Stimulated activated CD8-positive, alpha-beta memory T cell treated with anti-CD3 and anti-CD28 coated beads, Interleukin-4, amount 100 ng/mL, for 4 hours (primary cell): Measurements from ENCODE around the gene IFNL4.
"Not testable (repeated sequence)": the region's sequence is repeated elsewhere in the genome, so short reads cannot be mapped to it uniquely, and the experiment has no call there.

ENCODE experiments used
- DNase-seq, 2 donors: peaks; one replicate each; pipeline ENCODE4 v3.0.0-alpha.2; 2020; ENCODE audit warnings: low read depth in 2 of 2, low spot score in 1 of 2

Gene IFNL4

DNA sequence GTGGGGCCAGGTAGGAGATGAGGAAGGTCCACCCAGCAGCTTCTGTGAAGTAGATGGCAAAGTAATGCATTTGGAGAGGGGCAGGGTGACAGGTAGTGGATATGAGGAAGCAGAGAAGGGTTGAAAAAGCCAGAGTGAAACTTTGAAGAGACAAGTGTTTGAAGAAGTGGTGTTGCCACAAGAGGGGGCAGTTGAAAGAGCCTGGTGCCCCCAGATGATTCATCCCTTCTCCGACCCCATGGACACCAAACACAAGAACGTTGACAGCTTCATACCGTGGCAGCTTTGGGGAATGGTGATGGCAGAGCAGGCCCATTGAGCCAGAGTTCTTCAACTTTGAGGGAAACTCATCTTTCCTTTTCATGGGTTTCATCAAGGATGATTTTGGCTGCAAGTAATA, 23.7 kb downstream of the IFNL4 start:
- DNase-seq = no peak

DNA sequence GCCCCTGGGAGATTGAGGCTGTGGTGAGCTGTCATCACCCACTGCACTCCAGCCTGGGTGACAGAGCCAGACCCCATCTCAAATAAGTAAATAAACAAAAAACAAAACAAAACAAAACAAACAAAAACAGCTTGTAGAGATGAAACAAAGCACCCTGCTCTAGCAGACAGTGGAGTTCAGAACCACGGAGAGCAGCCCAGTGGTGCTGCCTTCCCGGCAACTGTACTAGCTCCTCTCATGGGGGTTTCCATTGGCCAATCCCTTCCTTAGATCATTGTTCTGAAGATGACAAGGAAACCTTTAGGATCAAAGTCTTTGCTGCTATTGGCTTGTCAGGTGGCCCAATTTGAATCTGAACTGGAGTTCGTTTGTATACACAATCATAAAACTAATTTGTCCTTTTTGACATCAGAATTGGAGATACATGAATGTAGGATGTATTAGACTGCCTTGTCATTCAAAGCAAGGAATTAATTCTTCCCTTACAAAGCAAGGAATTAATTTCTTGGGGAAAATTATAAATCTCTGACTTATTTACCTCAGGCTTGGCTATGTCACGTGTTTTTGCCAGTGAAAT, 24.9 kb downstream of the IFNL4 start:
- no peak for DNase-seq

DNA sequence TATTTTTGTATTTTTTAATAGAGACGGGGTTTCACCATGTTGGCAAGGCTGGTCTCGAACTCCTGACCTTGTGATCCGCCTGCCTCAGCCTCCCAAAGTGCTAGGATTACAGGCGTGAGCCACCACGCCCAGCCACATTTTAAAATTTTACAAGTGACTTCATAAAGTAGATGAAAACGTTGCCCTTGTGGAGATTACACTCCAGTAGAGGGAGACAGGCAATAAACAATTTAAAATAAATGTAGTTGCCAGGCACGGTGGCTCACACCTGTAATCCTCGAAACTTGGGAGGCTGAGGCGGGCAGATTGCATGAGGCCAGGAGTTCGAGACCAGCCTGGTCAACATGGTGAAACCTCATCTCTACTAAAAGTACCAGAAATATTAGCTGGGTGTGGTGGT, 29.5 kb downstream of the IFNL4 start:
- not testable (repeated sequence) for DNase-seq

DNA sequence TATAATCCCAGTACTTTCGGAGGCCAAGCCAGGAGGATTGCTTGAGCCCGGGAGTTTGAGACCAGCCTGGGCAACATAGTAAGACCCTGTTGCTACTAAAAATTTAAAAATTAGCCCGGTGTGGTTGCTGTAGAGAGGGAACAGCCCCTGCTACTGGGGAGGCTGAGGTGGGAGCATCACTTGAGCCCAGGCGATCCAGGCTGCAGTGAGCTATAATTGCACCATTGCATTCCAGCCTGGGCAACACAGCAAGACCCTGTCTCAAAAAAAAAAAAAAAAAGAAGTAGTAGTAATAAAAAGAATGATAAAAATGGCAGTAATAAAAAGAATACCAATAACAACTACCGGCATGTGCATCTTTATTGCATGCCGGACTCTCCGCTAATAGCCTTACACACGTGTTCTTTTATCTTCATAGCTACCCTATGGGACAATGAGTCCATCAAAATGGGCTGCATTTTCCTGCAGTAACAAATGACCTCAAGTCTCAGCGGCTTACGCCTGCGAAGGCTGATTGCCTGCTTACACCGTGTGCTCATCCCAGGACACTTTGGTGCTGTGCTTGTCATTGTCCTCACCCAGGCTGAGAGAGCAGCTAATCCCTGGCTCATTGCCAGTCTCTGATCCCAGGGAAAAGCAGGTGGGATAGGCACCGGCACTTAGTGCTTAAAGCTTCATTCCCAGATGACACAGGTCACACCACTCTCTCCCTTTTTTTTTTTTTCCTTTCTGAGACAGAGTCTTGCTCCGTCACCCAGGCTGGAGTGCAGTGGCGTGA, 30.2 kb downstream of the IFNL4 start:
- DNase-seq = no peak

DNA sequence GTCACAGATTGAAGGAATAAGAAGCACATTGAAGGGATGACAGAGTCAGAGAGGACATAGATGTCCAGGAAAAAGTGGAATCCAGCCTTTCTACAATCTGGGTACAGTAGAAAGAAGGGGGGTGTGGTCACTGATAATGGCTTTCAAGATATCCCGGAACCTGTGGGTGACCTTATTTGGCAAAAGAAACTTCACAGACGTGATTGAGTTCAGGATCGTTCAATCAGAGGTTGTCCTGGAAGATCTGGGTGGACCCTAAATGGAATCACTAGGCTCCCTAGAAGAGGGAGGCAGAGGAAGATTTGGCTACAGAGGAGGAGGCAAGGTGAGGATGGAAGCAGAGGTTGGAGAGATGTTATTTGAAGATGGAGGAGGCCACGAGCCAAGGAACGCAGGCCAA, 31.6 kb downstream of the IFNL4 start:
- DNase-seq = no peak

DNA sequence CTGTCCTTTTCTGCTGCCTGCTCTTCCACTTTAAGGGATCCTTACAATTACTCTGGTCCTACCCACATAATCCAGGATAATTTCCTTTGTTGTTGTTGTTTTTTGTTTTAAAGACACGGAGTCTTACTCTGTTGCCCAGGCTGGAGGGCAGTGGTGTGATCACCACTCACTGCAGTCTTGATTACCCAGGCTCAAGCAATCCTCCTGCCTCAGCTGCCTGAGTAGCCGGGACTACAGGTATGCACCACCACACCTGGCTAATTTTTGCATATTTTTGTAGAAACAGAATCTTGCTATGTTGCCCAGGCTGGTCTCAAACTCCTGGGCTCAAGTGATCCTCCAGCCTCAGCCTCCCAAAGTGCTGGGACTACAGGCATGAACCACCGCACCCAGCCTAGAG, 33.3 kb downstream of the IFNL4 start:
- DNase-seq = not testable (repeated sequence)

DNA sequence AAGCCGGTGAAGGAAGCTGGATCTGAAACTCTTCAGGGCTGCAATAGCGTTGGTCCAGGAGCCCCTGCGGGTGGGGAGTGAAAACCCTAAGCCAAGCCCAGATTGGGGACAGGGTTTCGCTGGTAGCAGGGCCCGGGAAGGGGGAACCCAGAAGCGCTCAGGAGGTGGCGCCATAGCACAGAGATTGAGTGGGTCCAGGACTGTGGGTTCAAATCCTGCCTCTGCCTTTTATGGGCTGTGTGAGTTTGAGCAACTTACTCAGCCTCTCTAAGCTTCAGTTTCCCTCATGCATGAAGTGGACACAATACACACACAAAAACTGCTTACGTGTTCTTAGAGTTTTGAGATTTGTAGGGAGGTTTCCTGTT, 36.3 kb downstream of the IFNL4 start:
- peak; percentile 8 to 16 for DNase-seq

DNA sequence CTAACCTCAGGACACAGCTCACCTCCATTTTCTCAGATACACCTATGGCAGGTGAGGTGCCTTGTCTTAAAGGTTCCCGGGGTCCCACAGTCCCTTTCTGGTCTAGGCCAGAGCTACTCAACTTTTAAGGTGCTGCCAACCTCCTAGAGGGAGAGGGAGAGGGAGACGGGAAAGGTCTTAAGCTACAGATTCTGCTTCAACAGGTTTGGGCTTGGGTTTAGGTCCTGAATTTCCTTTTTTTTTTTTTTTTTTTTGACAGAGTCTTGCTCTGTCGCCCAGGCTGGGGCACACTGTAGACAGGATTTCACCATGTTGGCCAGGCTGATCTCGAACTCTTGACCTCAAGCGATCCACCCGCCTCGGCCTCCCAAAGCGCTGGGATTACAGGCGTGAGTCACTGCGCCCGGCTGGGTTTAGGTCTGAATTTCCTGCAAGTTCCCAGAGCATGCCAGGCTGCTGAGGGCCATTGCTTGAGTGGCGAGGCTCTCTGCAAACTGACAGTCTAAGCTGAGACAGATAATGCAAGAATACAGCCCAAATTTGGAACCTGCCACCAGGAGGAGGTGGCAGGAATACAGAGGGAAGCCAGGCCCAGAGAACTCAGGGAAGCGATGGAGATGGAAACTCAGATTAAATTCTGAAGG, 36.8 kb downstream of the IFNL4 start:
- no peak for DNase-seq

DNA sequence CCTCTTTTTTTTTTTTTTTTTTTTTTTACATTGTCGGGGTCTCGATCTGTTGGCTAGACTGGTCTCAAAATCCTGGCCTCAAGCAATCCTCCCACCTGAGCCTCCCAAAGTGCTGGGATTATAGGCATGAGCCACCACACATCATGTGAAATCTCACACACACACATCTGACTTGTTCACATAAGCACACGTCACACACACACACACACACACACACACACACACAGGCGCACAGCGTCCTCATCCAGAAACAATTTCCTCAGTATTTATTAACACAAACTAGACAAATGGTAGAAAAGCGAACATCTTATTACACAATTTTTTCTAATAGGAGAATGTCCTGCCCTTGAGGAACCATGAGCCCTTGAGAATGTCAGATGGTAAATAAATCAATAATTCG, 39.5 kb downstream of the IFNL4 start:
- DNase-seq = no peak

DNA sequence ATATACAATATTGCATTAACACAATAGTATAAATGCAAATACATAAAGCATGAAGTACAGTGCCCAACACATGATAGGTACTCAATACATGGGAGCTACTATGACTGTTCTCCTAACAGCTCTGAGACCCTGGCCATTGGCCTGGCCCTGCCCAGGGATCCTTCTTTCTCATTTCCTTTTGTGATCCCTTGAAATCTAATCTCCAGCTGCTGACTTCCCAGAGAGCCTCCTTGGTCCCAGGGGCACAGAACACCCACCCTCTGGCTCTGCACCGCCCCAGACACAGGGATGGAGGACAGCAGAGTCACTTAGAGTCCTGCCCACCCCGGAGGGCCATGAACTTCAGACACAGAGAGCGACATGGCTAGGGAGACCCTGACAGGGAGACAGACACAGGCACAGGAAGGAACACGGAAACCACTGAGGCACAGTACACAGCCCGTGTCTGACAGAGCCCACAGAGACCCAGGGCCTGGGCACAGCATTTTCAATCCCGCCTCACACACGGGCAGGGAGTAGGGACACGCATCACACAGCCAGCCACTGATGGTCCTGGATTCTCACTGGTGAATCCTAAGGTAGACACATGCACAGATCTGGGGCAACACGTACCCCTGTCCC, 40.4 kb downstream of the IFNL4 start:
- no peak for DNase-seq

DNA sequence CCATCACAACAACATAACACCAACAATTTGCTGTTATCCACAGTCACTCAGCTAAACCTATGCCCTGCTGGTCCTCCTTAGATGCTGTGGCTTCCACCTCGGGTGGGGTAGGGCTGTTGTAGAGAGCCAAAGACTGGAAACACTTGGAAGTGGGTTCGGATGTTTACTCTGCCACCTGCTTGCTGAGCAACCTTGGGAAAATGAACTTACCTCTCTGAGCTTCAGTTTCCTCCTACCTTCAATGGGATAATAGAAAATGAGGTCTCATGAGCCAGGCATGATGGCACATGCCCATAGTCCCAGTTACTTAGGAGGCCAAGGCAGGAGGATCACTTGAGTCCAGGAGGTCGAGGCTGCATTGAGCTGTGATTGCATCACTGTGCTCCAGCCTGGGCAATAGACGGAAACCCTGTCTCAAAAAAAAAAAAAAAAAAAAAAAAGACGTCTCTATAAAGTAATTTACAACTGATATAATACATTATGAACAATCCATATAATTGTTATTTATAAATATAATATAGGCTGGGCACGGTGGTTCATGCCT, 41.3 kb downstream of the IFNL4 start:
- no peak for DNase-seq

DNA sequence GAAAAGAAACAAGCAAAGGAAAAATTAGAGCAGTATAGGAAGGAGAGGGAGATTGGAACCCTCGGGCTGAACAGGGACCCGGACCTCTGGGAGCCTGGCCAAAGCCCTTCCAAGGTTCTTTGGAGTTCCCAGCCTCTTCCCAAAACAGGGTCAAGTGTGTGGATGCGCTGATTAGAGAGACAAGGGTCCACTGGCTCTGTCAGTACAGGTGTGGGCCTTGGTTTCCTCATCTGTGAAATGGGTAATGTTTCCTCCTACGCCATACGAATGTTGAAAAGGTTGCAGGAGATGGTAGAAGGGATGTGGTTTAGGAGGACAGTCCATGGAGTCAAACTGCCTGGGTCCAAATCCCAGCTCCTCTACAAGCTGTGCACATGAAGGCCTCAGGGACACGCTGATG, 42.5 kb downstream of the IFNL4 start:
- DNase-seq = no peak

DNA sequence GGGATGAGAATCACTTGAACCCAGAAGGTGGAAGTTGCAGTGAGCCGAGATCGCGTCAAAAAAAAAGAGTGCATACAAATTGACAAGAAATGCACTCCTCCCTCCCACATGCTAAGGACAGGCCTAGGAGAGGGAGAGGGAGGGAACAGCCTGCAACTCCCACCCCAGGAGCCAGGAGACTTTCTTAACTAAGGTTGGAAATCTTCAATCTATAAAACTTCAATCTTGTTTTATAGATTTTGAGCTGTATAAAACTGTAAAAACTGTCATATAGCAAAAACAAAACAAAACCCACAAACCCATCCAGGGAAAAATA, 43.2 kb downstream of the IFNL4 start:
- no peak for DNase-seq

DNA sequence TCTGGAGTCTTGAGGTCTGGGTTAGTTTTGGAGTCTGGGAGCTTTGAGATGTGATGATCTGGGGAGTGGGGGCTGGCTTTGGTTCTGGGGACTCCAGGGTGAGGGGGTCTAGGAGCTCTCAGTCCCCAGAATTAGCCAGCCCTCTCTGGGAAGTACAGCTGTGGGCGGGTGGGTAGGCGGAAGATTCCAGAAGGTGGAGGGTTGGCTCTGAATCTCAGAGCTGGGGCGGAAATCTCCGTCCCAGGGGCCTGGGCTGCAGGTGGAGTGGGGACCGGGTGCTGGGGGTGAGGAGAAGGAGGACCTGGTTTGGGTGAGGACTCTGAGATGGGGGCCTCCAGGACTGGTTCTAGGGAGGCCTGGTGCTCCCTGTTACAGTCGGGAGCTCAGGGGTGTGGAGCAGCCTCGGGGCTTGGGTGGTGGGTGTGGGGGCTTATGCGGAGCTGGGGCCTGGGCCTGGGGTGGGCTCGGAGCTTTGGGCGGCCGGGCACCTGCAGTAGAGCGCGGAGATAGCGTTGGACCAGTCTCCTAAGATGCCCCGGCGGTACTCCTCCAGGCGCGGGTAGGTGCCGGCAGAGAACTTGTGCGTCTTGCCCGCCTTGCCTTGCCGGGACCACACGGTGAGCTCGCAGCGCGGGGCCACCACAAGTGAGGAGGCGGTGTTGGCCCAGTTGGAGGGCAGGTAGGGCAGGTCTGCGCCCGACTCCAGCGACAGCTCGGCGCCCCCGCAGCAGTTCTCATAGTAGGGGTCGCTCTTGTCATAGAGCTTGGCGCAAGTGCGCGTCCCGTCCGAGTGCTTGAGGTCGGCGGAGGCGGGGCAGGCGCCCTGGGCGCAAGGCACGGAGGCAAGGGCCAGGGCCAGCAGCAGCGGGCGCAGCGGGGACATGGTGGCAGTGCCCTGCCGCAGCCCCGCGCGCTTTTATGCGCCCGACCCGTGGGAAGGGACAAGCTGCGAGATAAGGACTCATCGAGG, 45.0 kb downstream of the IFNL4 start, which contains the start of gene SYCN:
Gene SYCN (minus strand): TSS at position 892 of the 970 bp plus-strand sequence. CDS start 9 bp downstream, at position 883.
- DNase-seq = no peak

DNA sequence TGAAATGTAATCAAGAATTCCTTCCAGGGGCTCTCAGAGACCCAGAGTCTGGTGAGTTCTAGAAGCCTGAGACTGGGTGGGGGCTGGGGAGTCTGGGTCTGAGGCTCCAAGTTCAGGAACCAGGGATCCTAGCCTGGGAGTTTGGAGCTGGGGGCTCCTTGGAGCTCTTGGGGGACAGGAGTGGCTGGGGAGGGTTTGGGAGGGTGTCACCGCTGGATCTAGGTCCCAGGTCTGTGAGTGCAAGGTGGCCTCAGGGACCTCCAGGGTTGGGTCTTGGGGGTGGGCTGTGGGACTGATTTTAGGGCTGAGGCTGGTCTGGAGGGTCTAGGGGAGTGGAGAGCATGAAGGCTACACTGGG, 45.7 kb downstream of the IFNL4 start:
- no peak for DNase-seq

DNA sequence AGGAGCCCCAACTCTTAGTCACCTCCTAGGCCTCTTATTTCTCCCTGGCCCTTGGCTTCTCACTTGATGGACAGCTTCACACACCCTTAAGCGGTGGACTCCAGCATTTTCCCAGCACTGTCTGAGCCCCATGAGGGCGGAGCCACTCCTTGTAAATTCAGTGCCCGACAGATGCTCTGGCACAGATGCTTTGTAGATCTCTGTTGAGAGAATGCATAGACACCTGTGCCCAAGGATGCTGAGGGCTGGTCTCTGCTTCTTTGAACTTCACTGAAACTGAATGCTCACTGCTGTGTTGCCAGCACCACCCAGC, 47.9 kb downstream of the IFNL4 start:
- no peak for DNase-seq

DNA sequence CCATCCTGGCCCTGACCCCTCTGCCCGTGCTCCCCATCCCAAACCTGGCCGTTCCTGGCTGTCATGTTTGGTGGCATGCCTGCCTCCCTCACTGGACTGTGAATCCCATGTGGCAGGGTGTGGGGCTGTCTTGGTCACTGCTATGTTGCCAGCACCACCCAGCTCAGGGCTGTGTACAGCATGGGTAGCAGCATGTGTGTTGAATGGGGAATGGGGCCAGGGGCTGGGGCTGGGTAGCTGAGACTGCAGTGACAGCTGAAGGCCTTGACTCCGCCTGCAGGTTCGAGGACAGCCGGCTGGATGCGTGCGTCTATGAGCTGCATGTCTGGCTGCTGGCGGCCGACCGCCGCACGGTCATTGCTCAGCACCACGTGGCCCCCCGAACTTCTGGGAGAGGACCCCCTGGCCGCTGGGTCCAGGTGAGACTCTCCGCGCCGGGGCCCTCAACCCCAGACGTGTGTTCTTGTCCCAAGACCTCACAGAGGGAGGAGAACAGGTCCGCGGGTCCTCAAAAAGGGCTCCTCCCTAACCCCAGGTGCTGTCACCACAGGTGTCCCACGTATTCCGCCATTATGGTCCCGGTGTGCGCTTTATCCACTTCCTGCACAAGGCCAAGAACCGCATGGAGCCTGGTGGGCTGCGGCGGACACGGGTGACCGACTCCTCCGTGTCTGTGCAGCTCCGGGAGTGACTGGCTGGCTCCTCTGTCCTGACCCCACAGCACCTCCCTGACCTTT, 48.4 kb downstream of the IFNL4 start:
- no peak for DNase-seq

DNA sequence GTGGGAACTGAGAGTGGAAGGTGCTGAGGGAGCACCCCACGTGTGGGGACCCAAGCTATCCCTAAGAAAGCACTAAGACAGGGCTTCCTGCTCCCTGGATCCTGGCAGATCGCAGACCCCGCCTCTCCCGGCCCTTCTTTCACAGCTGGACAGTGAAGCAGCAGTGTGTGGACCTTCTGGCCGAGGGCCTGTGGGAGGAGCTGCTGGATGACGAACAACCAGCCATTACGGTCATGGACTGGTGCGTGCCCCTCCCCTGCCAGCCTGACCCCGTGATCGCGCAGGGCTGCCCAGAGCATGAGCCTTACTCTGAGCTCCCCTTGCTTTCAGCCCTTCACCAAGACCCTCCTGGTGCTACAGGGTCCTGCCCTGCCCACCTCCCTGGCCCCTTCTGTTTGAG, 49.6 kb downstream of the IFNL4 start:
- DNase-seq = no peak

DNA sequence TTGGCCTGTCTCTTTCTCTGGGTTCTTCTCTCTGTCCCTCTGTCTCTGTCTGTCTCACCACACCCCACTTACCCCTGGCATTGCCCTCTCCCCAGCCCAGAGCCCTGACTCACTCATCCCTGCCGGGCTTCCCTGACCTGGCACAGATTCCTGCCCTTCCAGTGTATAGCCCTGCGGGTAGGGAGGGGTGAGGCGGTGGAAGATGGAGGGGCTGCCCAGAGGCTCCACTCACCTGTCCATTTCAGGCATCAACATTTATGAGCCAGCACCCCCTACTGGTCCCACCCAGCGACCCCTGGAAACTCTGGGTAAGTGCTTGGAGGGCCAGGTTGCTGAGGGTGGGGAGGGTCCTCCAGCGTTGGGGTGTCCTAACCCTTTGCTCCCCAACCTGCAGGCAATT, 50.8 kb downstream of the IFNL4 start:
- DNase-seq = no peak

DNA sequence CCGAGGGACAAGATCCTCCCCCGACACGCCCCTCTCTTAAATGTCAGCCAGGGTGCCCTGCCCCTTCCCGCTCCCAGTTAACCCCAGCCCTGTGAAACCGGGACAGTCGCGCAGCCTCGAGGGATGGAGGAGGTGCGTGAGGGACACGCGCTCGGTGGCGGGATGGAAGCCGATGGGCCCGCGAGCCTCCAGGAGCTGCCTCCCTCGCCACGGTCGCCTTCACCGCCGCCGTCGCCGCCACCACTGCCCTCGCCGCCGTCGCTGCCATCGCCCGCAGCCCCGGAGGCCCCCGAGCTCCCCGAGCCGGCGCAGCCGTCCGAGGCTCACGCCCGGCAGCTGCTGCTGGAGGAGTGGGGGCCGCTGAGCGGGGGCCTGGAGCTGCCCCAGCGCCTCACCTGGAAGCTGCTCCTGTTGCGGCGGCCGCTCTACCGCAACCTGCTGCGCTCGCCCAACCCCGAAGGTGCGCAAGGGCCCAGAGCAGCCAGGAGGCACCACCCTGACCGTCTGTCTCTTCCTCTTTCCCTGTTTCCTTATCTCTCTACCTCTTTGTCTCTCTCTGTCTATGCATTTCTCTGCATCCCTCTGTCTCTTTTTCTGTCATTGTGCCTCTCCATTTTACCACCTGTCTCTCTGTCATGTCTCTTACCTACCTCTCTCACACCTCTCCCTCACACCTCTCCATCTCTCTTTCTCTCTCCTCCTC, 51.6 kb downstream of the IFNL4 start, which contains the start of gene NCCRP1:
Gene NCCRP1 (plus strand): TSS at position 105 of the 703 bp plus-strand sequence. CDS start 19 bp downstream, at position 124.
- DNase-seq = no peak
